GM23248 (cell line): ENCODE results near the gene SCAP.

ENCODE experiments used
- EZH2 ChIP-seq: fragments of 200-600 bp; sonication (generic); IDR thresholded peaks from 2 replicates; pipeline ENCODE4 v1.6.1; 2018; ENCODE audit warnings: antibody characterized with exemption, mild to moderate bottlenecking; ENCODE audit not compliant: insufficient read depth, poor library complexity, severe bottlenecking
- EZH2phosphoT487 ChIP-seq: fragments of 200-600 bp; sonication (generic); IDR thresholded peaks from 2 replicates; pipeline ENCODE4 v1.6.1; 2018; ENCODE audit warnings: antibody characterized with exemption, moderate library complexity, mild to moderate bottlenecking, low read depth; ENCODE audit not compliant: insufficient read depth

GRCh38 chr3:47412842-47413520 is 62.8 kb downstream of the SCAP start:
- TF ChIP-seq EZH2 (no peak), EZH2phosphoT487 (no peak)
